Activated CD8-positive, alpha-beta T cell treated with anti-CD3 and anti-CD28 coated beads for 36 hours (primary cell): ENCODE data around the gene TIMM21. TPM values are rescaled to one million over a fixed set of nuclear protein-coding genes. Genes with fewer than 3 reads are reported as not detected.

Source experiments
- ATAC-seq: fragments of 200-7000 bp; cut with Tn5 transposase; one replicate; pipeline ENCODE4 v1.10.0; 2021; ENCODE audit warnings: mild to moderate bottlenecking, moderate library complexity
- CTCF ChIA-PET: fragments of 350-600 bp; sonication (Branson Sonifier 250); formaldehyde crosslinking; loops from one replicate; lab custom pipeline; 2021; ENCODE audit warnings: antibody characterized with exemption; lab: Charles Lee
- POLR2A ChIA-PET: fragments of 350-600 bp; sonication (Branson Sonifier 250); formaldehyde crosslinking; loops from one replicate; lab custom pipeline; 2021; ENCODE audit warnings: antibody characterized with exemption; lab: Charles Lee
- DNase-seq: peaks from one replicate; pipeline ENCODE4 v3.0.0-alpha.2; 2020
- H3K27ac Mint-ChIP-seq: one replicate; pipeline ENCODE4 v1.8.0; 2021; ENCODE audit warnings: mild to moderate bottlenecking, mixed read lengths
- H3K27me3 Mint-ChIP-seq: one replicate; pipeline ENCODE4 v1.8.0; 2021; ENCODE audit warnings: mixed read lengths
- H3K36me3 Mint-ChIP-seq: one replicate; pipeline ENCODE4 v1.8.0; 2021; ENCODE audit warnings: low read depth, mixed read lengths
- H3K4me1 Mint-ChIP-seq: one replicate; pipeline ENCODE4 v1.8.0; 2021; ENCODE audit warnings: low read depth, mixed read lengths
- H3K4me3 Mint-ChIP-seq: one replicate; pipeline ENCODE4 v1.8.0; 2021; ENCODE audit warnings: mild to moderate bottlenecking, moderate library complexity, mixed read lengths
- H3K9me3 Mint-ChIP-seq: one replicate; pipeline ENCODE4 v1.8.0; 2021; ENCODE audit warnings: mixed read lengths
- CTCF ChIP-seq: fragments of 200-600 bp; IDR thresholded peaks from one replicate; pipeline ENCODE4 v1.8.0; 2022; ENCODE audit warnings: antibody characterized with exemption, mild to moderate bottlenecking
- intact Hi-C: fragments of 100-400 bp; cut with micrococcal nuclease; formaldehyde crosslinking; loops from one replicate; pipeline ENCODE4 v1.10.0; 2022
- total RNA-seq, 2 experiments: library from RNA; stranded (reverse); gene quantifications; one replicate each; pipeline ENCODE4 v1.2.3, GENCODE V29; 2021

The TIMM21 gene
- total RNA-seq, 2 experiments from 2014 or later: 70.2 to 71.2 TPM

- CTCF ChIA-PET: interaction anchor here (5.0 kb wide), 1 partner anchor 59 kb away, joined by 30 read pairs; no protein-coding TSS in a partner anchor
- intact Hi-C loops: no loop called here
- Mint-ChIP-seq H3K36me3 (no peaks in the 10 kb centered on the region), H3K9me3 (no peaks in the 10 kb centered on the region), H3K4me3 (no peak overlapping the region), H3K27ac (no peak overlapping the region), H3K27me3 (no peaks in the 10 kb centered on the region), H3K4me1 (peaks cover 44% of the 10 kb centered on the region)
- no peak for TF ChIP-seq CTCF
- POLR2A ChIA-PET: no interaction called here
- DNase-seq: no peak
- no peak for ATAC-seq
Observed at GRCh38 chr18:74141667-74142066, 6.7 kb upstream of the TIMM21 start.

GRCh38 chr18:74142252-74142651 lies 6.1 kb upstream of the TIMM21 start:
- no peaks in the 10 kb centered on the region for H3K27me3 Mint-ChIP-seq
- CTCF ChIA-PET: interaction anchor here (5.0 kb wide), 1 partner anchor 60 kb away, joined by 30 read pairs; no protein-coding TSS in a partner anchor
- POLR2A ChIA-PET: no interaction called here
- DNase-seq (no peak), ATAC-seq (no peak)
- H3K36me3 Mint-ChIP-seq: no peaks in the 10 kb centered on the region
- peaks cover 49% of the 10 kb centered on the region for H3K4me1 Mint-ChIP-seq
- no peaks in the 10 kb centered on the region for H3K9me3 Mint-ChIP-seq
- no peak overlapping the region for H3K27ac Mint-ChIP-seq
- intact Hi-C loops: no loop called here
- no peak for TF ChIP-seq CTCF
- H3K4me3 Mint-ChIP-seq: no peak overlapping the region

GRCh38 chr18:74146756-74147155 lies 1.6 kb upstream of the TIMM21 start:
- ChIA-PET POLR2A (no interaction called here), CTCF (no interaction called here)
- ATAC-seq (no peak), DNase-seq (no peak)
- Mint-ChIP-seq H3K27ac (peak overlapping the region; percentile 99), H3K36me3 (peaks cover 33% of the 10 kb centered on the region), H3K4me1 (peaks cover 34% of the 10 kb centered on the region), H3K9me3 (no peaks in the 10 kb centered on the region), H3K27me3 (peaks cover 2% of the 10 kb centered on the region), H3K4me3 (peak overlapping the region; percentile 98)
- intact Hi-C loops: loop anchor here (5.0 kb wide), 2 partner anchors 79 to 351 kb away; partner anchors contain the start of gene CNDP2
- TF ChIP-seq CTCF: no peak

- CTCF ChIA-PET: no interaction called here
- H3K4me3 Mint-ChIP-seq: peak overlapping the region; percentile 98
- ATAC-seq: no peak
- H3K9me3 Mint-ChIP-seq: no peaks in the 10 kb centered on the region
- H3K27ac Mint-ChIP-seq: peak overlapping the region; percentile 99
- peaks cover 2% of the 10 kb centered on the region for H3K27me3 Mint-ChIP-seq
- TF ChIP-seq CTCF: no peak
- intact Hi-C loops: loop anchor here (5.0 kb wide), 2 partner anchors 80 to 350 kb away; partner anchors contain the start of gene CNDP2
- POLR2A ChIA-PET: no interaction called here
- peaks cover 38% of the 10 kb centered on the region for H3K36me3 Mint-ChIP-seq
- H3K4me1 Mint-ChIP-seq: peaks cover 39% of the 10 kb centered on the region
- no peak for DNase-seq
Observed at GRCh38 chr18:74147491-74147778, 888 bp upstream of the TIMM21 start.

GRCh38 chr18:74148543-74149070 lies 284 bp downstream of the TIMM21 start:
- Mint-ChIP-seq H3K27ac (peak overlapping the region; percentile 99), H3K4me1 (peaks cover 49% of the 10 kb centered on the region), H3K27me3 (peaks cover 2% of the 10 kb centered on the region), H3K4me3 (peak overlapping the region; percentile 98), H3K9me3 (no peaks in the 10 kb centered on the region), H3K36me3 (peaks cover 43% of the 10 kb centered on the region)
- intact Hi-C loops: loop anchor here (5.0 kb wide), 2 partner anchors 81 to 349 kb away; partner anchors contain the start of gene CNDP2
- DNase-seq (no peak), ATAC-seq (no peak)
- ChIA-PET POLR2A (interaction anchor here (1.0 to 1.5 kb wide), 2 partner anchors 9 to 13 kb away, joined by 3 to 4 read pairs; no protein-coding TSS in a partner anchor), CTCF (interaction anchor here (0.8 kb wide), 1 partner anchor 66 kb away, joined by 3 read pairs; no protein-coding TSS in a partner anchor)
- no peak for TF ChIP-seq CTCF
